A673 (cell line): Measurements from ENCODE around the gene ABCC11. TPM values are rescaled to one million over a fixed set of nuclear protein-coding genes. Genes with fewer than 3 reads are reported as not detected.
"Not testable (repeated sequence)": the region's sequence is repeated elsewhere in the genome, so short reads cannot be mapped to it uniquely, and the experiment has no call there.

Source experiments
- BruUV-seq: library from RNA; stranded (reverse); fragments of 400-500 nt; replicated peaks from 2 replicates; lab custom pipeline; 2021; lab: Mats Ljungman, UMichigan
- CTCF ChIA-PET: fragments of 300-600 bp; sonication (Branson Sonifier 250); formaldehyde crosslinking; loops from one replicate; lab custom pipeline; 2022; ENCODE audit warnings: antibody characterized with exemption; lab: Charles Lee
- POLR2A ChIA-PET: fragments of 300-600 bp; sonication (Branson Sonifier 250); formaldehyde crosslinking; loops from one replicate; lab custom pipeline; 2022; ENCODE audit warnings: antibody characterized with exemption; ENCODE audit not compliant: low non-redundant PET; lab: Charles Lee
- DNase-seq: peaks from one replicate; pipeline ENCODE4 v3.0.0-alpha.2; 2015; ENCODE audit warnings: low spot score
- H3K27ac ChIP-seq: fragments of 200-600 bp; sonication (generic); 2 replicates; pipeline ENCODE4 v1.5.1; 2016; ENCODE audit warnings: mixed run types, low read depth, mild to moderate bottlenecking, mixed read lengths, antibody characterized with exemption, low read length; ENCODE audit not compliant: poor library complexity, severe bottlenecking
- H3K27me3 ChIP-seq: fragments of 200-600 bp; sonication (generic); replicated peaks from 2 replicates; pipeline ENCODE4 v1.6.1; 2017; ENCODE audit warnings: mixed run types, low read depth, mild to moderate bottlenecking, mixed read lengths, antibody characterized with exemption, low read length; ENCODE audit not compliant: insufficient read depth, poor library complexity
- H3K36me3 ChIP-seq: fragments of 200-600 bp; sonication (generic); 2 replicates; pipeline ENCODE4 v1.6.1; 2016; ENCODE audit warnings: mixed run types, mild to moderate bottlenecking, mixed read lengths, antibody characterized with exemption, low read length; ENCODE audit not compliant: insufficient read depth, poor library complexity, severe bottlenecking
- H3K4me1 ChIP-seq: fragments of 200-600 bp; sonication (generic); 2 replicates; pipeline ENCODE4 v1.6.1; 2017; ENCODE audit warnings: mixed run types, mild to moderate bottlenecking, mixed read lengths, antibody characterized with exemption, low read length; ENCODE audit not compliant: insufficient read depth, poor library complexity, severe bottlenecking
- H3K4me3 ChIP-seq: fragments of 200-600 bp; sonication (generic); 2 replicates; pipeline ENCODE4 v1.5.1; 2016; ENCODE audit warnings: low read depth, mixed run types, mild to moderate bottlenecking, mixed read lengths, low read length; ENCODE audit not compliant: poor library complexity, severe bottlenecking
- H3K9me3 ChIP-seq: fragments of 200-600 bp; sonication (generic); 2 replicates; pipeline ENCODE4 v1.6.1; 2016; ENCODE audit warnings: mixed run types, low read depth, mild to moderate bottlenecking, mixed read lengths, antibody characterized with exemption, low read length; ENCODE audit not compliant: poor library complexity, severe bottlenecking
- CTCF ChIP-seq: fragments of 300-800, 200-600 bp; sonication (generic); conservative IDR thresholded peaks from 2 replicates; pipeline ENCODE4 v1.5.1; 2017; ENCODE audit warnings: low read depth, mild to moderate bottlenecking, antibody characterized with exemption, low read length, moderate library complexity, mixed read lengths
- EZH2 ChIP-seq: fragments of 200-600 bp; sonication (generic); IDR thresholded peaks from 2 replicates; pipeline ENCODE4 v1.6.1; 2017; ENCODE audit warnings: borderline replicate concordance, low read depth, mild to moderate bottlenecking, mixed read lengths, antibody characterized with exemption, low read length; ENCODE audit not compliant: poor library complexity, severe bottlenecking
- intact Hi-C: fragments of 100-400 bp; cut with micrococcal nuclease; formaldehyde crosslinking; loops from one replicate; pipeline ENCODE4 v1.10.0; 2022; ENCODE audit not compliant: unreplicated experiment
- total RNA-seq: library from RNA; stranded (reverse); gene quantifications from 2 replicates; pipeline ENCODE4 v1.2.3, GENCODE V29; 2021

The ABCC11 gene
- total RNA-seq, 1 experiment from 2014 or later = not detected

- intact Hi-C loops = no loop called here
Observed at GRCh38 chr16:48172682-48173081, 74.7 kb downstream of the ABCC11 start.

GRCh38 chr16:48169896-48170295 is 77.4 kb downstream of the ABCC11 start:
- intact Hi-C loops = loop anchor here (10.0 kb wide), 1 partner anchor 1615 kb away; no protein-coding TSS in a partner anchor
- CTCF ChIA-PET = no interaction called here
- no peaks in the 10 kb centered on the region for H3K27me3 ChIP-seq
- BruUV-seq = no TSS peak
- TF ChIP-seq EZH2 (no peak), CTCF (no peak)
- POLR2A ChIA-PET = no interaction called here
- H3K4me1 ChIP-seq = no peaks in the 10 kb centered on the region
- no peaks in the 10 kb centered on the region for H3K36me3 ChIP-seq
- no peak for DNase-seq
- no peak overlapping the region for H3K27ac ChIP-seq
- H3K9me3 ChIP-seq = no peaks in the 10 kb centered on the region
- H3K4me3 ChIP-seq = no peak overlapping the region

More at GRCh38 chr16:48172682-48173081, 74.7 kb downstream of the ABCC11 start:
- TF ChIP-seq CTCF = no peak
- TF ChIP-seq EZH2 = no peak
- no peaks in the 10 kb centered on the region for H3K27me3 ChIP-seq
- H3K4me3 ChIP-seq = no peak overlapping the region
- no peak for DNase-seq
- no TSS peak for BruUV-seq
- no peaks in the 10 kb centered on the region for H3K4me1 ChIP-seq
- ChIA-PET POLR2A (no interaction called here), CTCF (no interaction called here)
- H3K27ac ChIP-seq = no peak overlapping the region
- H3K36me3 ChIP-seq = no peaks in the 10 kb centered on the region
- no peaks in the 10 kb centered on the region for H3K9me3 ChIP-seq

- Histone ChIP-seq H3K27ac (no peak overlapping the region), H3K4me1 (no peaks in the 10 kb centered on the region), H3K4me3 (no peak overlapping the region), H3K9me3 (no peaks in the 10 kb centered on the region), H3K27me3 (no peaks in the 10 kb centered on the region), H3K36me3 (no peaks in the 10 kb centered on the region)
- ChIA-PET POLR2A (no interaction called here), CTCF (no interaction called here)
- BruUV-seq = no TSS peak
- DNase-seq = no peak
- TF ChIP-seq CTCF (no peak), EZH2 (no peak)
- intact Hi-C loops = loop anchor here (10.0 kb wide), 1 partner anchor 1613 kb away; no protein-coding TSS in a partner anchor
Observed at GRCh38 chr16:48168075-48168474, 79.3 kb downstream of the ABCC11 start.

- H3K4me3 ChIP-seq, H3K36me3 ChIP-seq, H3K27me3 ChIP-seq, H3K9me3 ChIP-seq, H3K27ac ChIP-seq, H3K4me1 ChIP-seq, BruUV-seq, CTCF ChIA-PET, DNase-seq: not testable (repeated sequence)
- POLR2A ChIA-PET = interaction anchor here (0.6 kb wide), 1 partner anchor 202 kb away, joined by 5 read pairs; no protein-coding TSS in a partner anchor
- intact Hi-C loops = loop anchor here (10.0 kb wide), 1 partner anchor 1612 kb away; no protein-coding TSS in a partner anchor
Observed at GRCh38 chr16:48166617-48167016, 80.7 kb downstream of the ABCC11 start.
